Activated B cell treated with CpG ODN at 0.5 μM for 24 hours (primary cell): ENCODE measurements around the gene DBF4. TPM values are rescaled to one million over a fixed set of nuclear protein-coding genes. Genes with fewer than 3 reads are reported as not detected.
"Not testable (repeated sequence)": the region's sequence is repeated elsewhere in the genome, so short reads cannot be mapped to it uniquely, and the experiment has no call there.

Experiments used
- ATAC-seq: fragments of 200-7000 bp; cut with Tn5 transposase; one replicate; pipeline ENCODE4 v1.10.0; 2021; ENCODE audit warnings: low read depth, mild to moderate bottlenecking, moderate library complexity
- CTCF ChIA-PET: fragments of 350-600 bp; sonication (Branson Sonifier 250); formaldehyde crosslinking; loops from one replicate; lab custom pipeline; 2021; ENCODE audit warnings: antibody characterized with exemption; lab: Charles Lee
- POLR2A ChIA-PET: fragments of 350-600 bp; sonication (Branson Sonifier 250); formaldehyde crosslinking; loops from one replicate; lab custom pipeline; 2021; ENCODE audit warnings: antibody characterized with exemption; lab: Charles Lee
- DNase-seq: peaks from one replicate; pipeline ENCODE4 v3.0.0; 2022
- H3K27ac Mint-ChIP-seq: one replicate; pipeline ENCODE4 v1.8.0; 2020; ENCODE audit warnings: mixed read lengths
- H3K27me3 Mint-ChIP-seq: one replicate; pipeline ENCODE4 v1.8.0; 2021; ENCODE audit warnings: mixed read lengths
- H3K36me3 Mint-ChIP-seq: one replicate; pipeline ENCODE4 v1.8.0; 2021; ENCODE audit warnings: low read depth, mixed read lengths
- H3K4me1 Mint-ChIP-seq: one replicate; pipeline ENCODE4 v1.8.0; 2021; ENCODE audit warnings: mixed read lengths
- H3K4me3 Mint-ChIP-seq: one replicate; pipeline ENCODE4 v1.8.0; 2020; ENCODE audit warnings: mild to moderate bottlenecking, mixed read lengths
- H3K9me3 Mint-ChIP-seq: one replicate; pipeline ENCODE4 v1.8.0; 2020; ENCODE audit warnings: mixed read lengths
- CTCF ChIP-seq: fragments of 200-600 bp; IDR thresholded peaks from one replicate; pipeline ENCODE4 v1.8.0; 2022; ENCODE audit warnings: antibody characterized with exemption, mild to moderate bottlenecking
- intact Hi-C: fragments of 100-400 bp; cut with micrococcal nuclease; formaldehyde crosslinking; loops from one replicate; pipeline ENCODE4 v1.15.1; 2024
- total RNA-seq: library from RNA; stranded (reverse); gene quantifications from 2 replicates; pipeline ENCODE4 v1.2.3, GENCODE V29; 2022

DBF4 gene
- total RNA-seq, 1 donor from 2014 or later = 30.3 TPM

GRCh38 chr7:87912121-87912520 lies 35.8 kb downstream of the DBF4 start:
- POLR2A ChIA-PET = no interaction called here

DNA sequence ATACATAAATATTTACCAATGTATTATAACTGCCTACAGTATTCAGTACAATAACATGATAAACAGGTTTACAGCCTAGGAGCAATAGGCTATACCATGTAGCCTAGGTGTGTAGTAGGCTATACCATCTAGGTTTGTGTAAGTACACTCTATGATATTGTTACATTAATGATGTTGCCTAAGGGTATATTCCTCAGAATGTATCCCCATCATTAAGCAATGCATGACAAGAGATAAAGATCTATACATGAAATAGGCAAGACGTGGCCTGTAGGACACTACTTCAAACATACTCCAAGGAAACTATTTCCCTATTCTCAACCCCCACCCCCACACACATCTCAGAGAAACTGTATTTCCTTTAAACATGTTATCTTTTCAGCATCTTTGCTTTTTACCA lies 42.4 kb downstream of the DBF4 start:
- ChIA-PET CTCF (no interaction called here), POLR2A (no interaction called here)
- no peak overlapping the region for H3K27ac Mint-ChIP-seq
- no peak overlapping the region for H3K4me3 Mint-ChIP-seq
- no peak for TF ChIP-seq CTCF
- ATAC-seq (no peak), DNase-seq (no peak)
- H3K27me3 Mint-ChIP-seq = no peaks in the 10 kb centered on the region
- no peaks in the 10 kb centered on the region for H3K4me1 Mint-ChIP-seq
- no peaks in the 10 kb centered on the region for H3K36me3 Mint-ChIP-seq
- no peaks in the 10 kb centered on the region for H3K9me3 Mint-ChIP-seq
- intact Hi-C loops = no loop called here

More at GRCh38 chr7:87912121-87912520, 35.8 kb downstream of the DBF4 start:
- no peak for TF ChIP-seq CTCF
- intact Hi-C loops = no loop called here
- Mint-ChIP-seq H3K9me3 (no peaks in the 10 kb centered on the region), H3K36me3 (peaks cover 9% of the 10 kb centered on the region), H3K27ac (no peak overlapping the region), H3K4me3 (no peak overlapping the region), H3K4me1 (no peaks in the 10 kb centered on the region), H3K27me3 (no peaks in the 10 kb centered on the region)
- ATAC-seq (no peak), DNase-seq (no peak)
- CTCF ChIA-PET = no interaction called here

DNA sequence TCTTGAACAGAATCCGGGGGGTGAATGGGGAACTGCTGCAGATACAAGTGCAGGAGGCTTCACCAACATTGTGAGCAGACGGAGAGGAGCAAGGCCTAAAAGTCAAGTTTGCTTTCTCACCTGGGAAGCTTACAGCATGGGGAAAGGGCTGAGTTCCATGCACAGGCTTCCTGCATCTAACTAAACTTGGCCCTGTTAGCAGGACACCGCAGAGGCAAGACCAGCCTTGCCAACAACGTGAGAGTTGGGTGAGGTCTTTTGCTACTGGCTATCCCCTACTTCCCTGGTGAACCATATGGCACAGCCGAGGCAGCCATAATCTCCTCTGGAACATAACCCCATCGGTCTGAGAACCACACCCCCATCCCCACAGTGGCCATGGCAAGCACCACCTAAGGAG lies 43.6 kb downstream of the DBF4 start:
- TF ChIP-seq CTCF = no peak
- intact Hi-C loops = no loop called here
- no peaks in the 10 kb centered on the region for H3K36me3 Mint-ChIP-seq
- H3K4me1 Mint-ChIP-seq = no peaks in the 10 kb centered on the region
- ATAC-seq (no peak), DNase-seq (no peak)
- H3K27me3 Mint-ChIP-seq = no peaks in the 10 kb centered on the region
- CTCF ChIA-PET = no interaction called here
- no peaks in the 10 kb centered on the region for H3K9me3 Mint-ChIP-seq
- POLR2A ChIA-PET = no interaction called here
- no peak overlapping the region for H3K4me3 Mint-ChIP-seq
- no peak overlapping the region for H3K27ac Mint-ChIP-seq

- intact Hi-C loops = no loop called here
- POLR2A ChIA-PET = no interaction called here
- Mint-ChIP-seq H3K36me3 (no peaks in the 10 kb centered on the region), H3K27me3 (no peaks in the 10 kb centered on the region), H3K4me1 (no peaks in the 10 kb centered on the region), H3K9me3 (no peaks in the 10 kb centered on the region), H3K27ac (no peak overlapping the region), H3K4me3 (no peak overlapping the region)
- no peak for TF ChIP-seq CTCF
- DNase-seq = no peak
- no peak for ATAC-seq
- CTCF ChIA-PET = interaction anchor here (1.0 kb wide), 1 partner anchor 10 kb away, joined by 3 read pairs; no protein-coding TSS in a partner anchor
Observed at GRCh38 chr7:87920578-87920977, 44.3 kb downstream of the DBF4 start.

GRCh38 chr7:87922759-87923395 lies 46.6 kb downstream of the DBF4 start:
- POLR2A ChIA-PET, intact Hi-C loops: not testable (repeated sequence)

More at GRCh38 chr7:87922759-87923395, 46.6 kb downstream of the DBF4 start:
- H3K9me3 Mint-ChIP-seq, CTCF ChIA-PET, H3K4me1 Mint-ChIP-seq, H3K4me3 Mint-ChIP-seq, H3K36me3 Mint-ChIP-seq, H3K27me3 Mint-ChIP-seq, ATAC-seq, DNase-seq, H3K27ac Mint-ChIP-seq: not testable (repeated sequence)
